Activated naive CD4-positive, alpha-beta T cell treated with anti-CD3 and anti-CD28 coated beads, Interleukin-2, amount 50 U/mL, for 72 hours (primary cell): ENCODE measurements around the gene PRR5. TPM values are rescaled to one million over a fixed set of nuclear protein-coding genes. Genes with fewer than 3 reads are reported as not detected.
"Not testable (repeated sequence)": the region's sequence is repeated elsewhere in the genome, so short reads cannot be mapped to it uniquely, and the experiment has no call there.

Experiments
- ATAC-seq, 2 donors: fragments of 150-1000 bp; cut with Tn5 transposase; 2 replicates each; pipeline ENCODE4 v1.10.0; 2021; ENCODE audit warnings: mild to moderate bottlenecking in 2 of 2, moderate library complexity in 2 of 2
- DNase-seq, 2 donors: peaks; one replicate each; pipeline ENCODE4 v3.0.0; 2021 to 2022; ENCODE audit warnings: low spot score in 2 of 2
- H3K27ac Mint-ChIP-seq, 2 donors: one replicate each; pipeline ENCODE4 v1.8.0; 2022; ENCODE audit warnings: mild to moderate bottlenecking in 2 of 2, mixed read lengths in 2 of 2
- H3K36me3 Mint-ChIP-seq, 2 donors: one replicate each; pipeline ENCODE4 v1.8.0; 2022; ENCODE audit warnings: mixed read lengths in 2 of 2
- H3K9me3 Mint-ChIP-seq, 2 donors: one replicate each; pipeline ENCODE4 v1.8.0; 2022; ENCODE audit warnings: mixed read lengths in 2 of 2
- total RNA-seq, 2 donors: library from RNA; stranded (reverse); gene quantifications; one replicate each; pipeline ENCODE4 v1.2.3, GENCODE V29; 2022

The PRR5 gene
- total RNA-seq, 2 donors from 2014 or later: 11.0 to 15.4 TPM

GRCh38 chr22:44734801-44735517 is 33.0 kb downstream of the PRR5 start:
- Mint-ChIP-seq H3K36me3 (no peaks in the 10 kb centered on the region), H3K27ac (no peak overlapping the region), H3K9me3 (no peaks in the 10 kb centered on the region)
- no peak for ATAC-seq
- no peak for DNase-seq

- DNase-seq (peak; percentile 75 to 95), ATAC-seq (peak; percentile 74 to 82)
- Mint-ChIP-seq H3K27ac (peak overlapping the region in 1 of 2 donors; percentile 14), H3K9me3 (no peaks in the 10 kb centered on the region), H3K36me3 (no peaks in the 10 kb centered on the region)
These were observed 33.8 kb downstream of the PRR5 start for GRCh38 chr22:44735518-44736428.

- H3K9me3 Mint-ChIP-seq: no peaks in the 10 kb centered on the region
- H3K27ac Mint-ChIP-seq: no peak overlapping the region
- no peaks in the 10 kb centered on the region for H3K36me3 Mint-ChIP-seq
- no peak for ATAC-seq
- no peak for DNase-seq
These were observed 34.8 kb downstream of the PRR5 start for GRCh38 chr22:44736581-44737405.

GRCh38 chr22:44737406-44738346 is 35.7 kb downstream of the PRR5 start:
- Mint-ChIP-seq H3K27ac (no peak overlapping the region), H3K36me3 (no peaks in the 10 kb centered on the region), H3K9me3 (no peaks in the 10 kb centered on the region)
- ATAC-seq: no peak
- DNase-seq: no peak

- no peak for DNase-seq
- Mint-ChIP-seq H3K9me3 (no peaks in the 10 kb centered on the region), H3K27ac (no peak overlapping the region), H3K36me3 (no peaks in the 10 kb centered on the region)
- no peak for ATAC-seq
These were observed 36.3 kb downstream of the PRR5 start for GRCh38 chr22:44738347-44738715.

- no peaks in the 10 kb centered on the region for H3K36me3 Mint-ChIP-seq
- ATAC-seq (no peak), DNase-seq (no peak)
- no peaks in the 10 kb centered on the region for H3K9me3 Mint-ChIP-seq
- H3K27ac Mint-ChIP-seq: no peak overlapping the region
These were observed 37.0 kb downstream of the PRR5 start for GRCh38 chr22:44739024-44739423.

- ATAC-seq, H3K9me3 Mint-ChIP-seq, H3K36me3 Mint-ChIP-seq, DNase-seq, H3K27ac Mint-ChIP-seq: not testable (repeated sequence)
These were observed 37.7 kb downstream of the PRR5 start for GRCh38 chr22:44739666-44740065.

- Mint-ChIP-seq H3K9me3 (no peaks in the 10 kb centered on the region), H3K36me3 (no peaks in the 10 kb centered on the region)
These were observed 38.3 kb downstream of the PRR5 start for GRCh38 chr22:44740307-44740706.

GRCh38 chr22:44741929-44742328 is 39.9 kb downstream of the PRR5 start:
- ATAC-seq (no peak), DNase-seq (no peak)
- no peaks in the 10 kb centered on the region for H3K9me3 Mint-ChIP-seq
- no peak overlapping the region for H3K27ac Mint-ChIP-seq
- H3K36me3 Mint-ChIP-seq: no peaks in the 10 kb centered on the region

More at GRCh38 chr22:44740307-44740706, 38.3 kb downstream of the PRR5 start:
- no peak for DNase-seq
- H3K27ac Mint-ChIP-seq: no peak overlapping the region
- ATAC-seq: no peak

- no peak overlapping the region for H3K27ac Mint-ChIP-seq
- ATAC-seq (no peak), DNase-seq (no peak)
- no peaks in the 10 kb centered on the region for H3K9me3 Mint-ChIP-seq
- no peaks in the 10 kb centered on the region for H3K36me3 Mint-ChIP-seq
These were observed 41.2 kb downstream of the PRR5 start for GRCh38 chr22:44743247-44743646.

- Mint-ChIP-seq H3K27ac (no peak overlapping the region), H3K36me3 (no peaks in the 10 kb centered on the region), H3K9me3 (no peaks in the 10 kb centered on the region)
- DNase-seq (no peak), ATAC-seq (no peak)
These were observed 41.8 kb downstream of the PRR5 start for GRCh38 chr22:44743804-44744211.

GRCh38 chr22:44745853-44746789 is 44.1 kb downstream of the PRR5 start:
- Mint-ChIP-seq H3K36me3 (no peaks in the 10 kb centered on the region), H3K27ac (no peak overlapping the region), H3K9me3 (no peaks in the 10 kb centered on the region)
- ATAC-seq (no peak), DNase-seq (no peak)

- H3K27ac Mint-ChIP-seq, ATAC-seq, DNase-seq, H3K36me3 Mint-ChIP-seq, H3K9me3 Mint-ChIP-seq: not testable (repeated sequence)
These were observed 45.8 kb downstream of the PRR5 start for GRCh38 chr22:44747784-44748127.

- no peak for ATAC-seq
- DNase-seq: no peak
- Mint-ChIP-seq H3K36me3 (no peaks in the 10 kb centered on the region), H3K9me3 (no peaks in the 10 kb centered on the region), H3K27ac (no peak overlapping the region)
These were observed 46.5 kb downstream of the PRR5 start for GRCh38 chr22:44748524-44748923.

- H3K9me3 Mint-ChIP-seq: no peaks in the 10 kb centered on the region
- no peak overlapping the region for H3K27ac Mint-ChIP-seq
- ATAC-seq: no peak
- no peaks in the 10 kb centered on the region for H3K36me3 Mint-ChIP-seq
- DNase-seq: no peak
These were observed 48.5 kb downstream of the PRR5 start for GRCh38 chr22:44750481-44750880.
